HG02870 (cell line): ENCODE measurements around the gene CYB5R4.
"Not testable (repeated sequence)": the region's sequence is repeated elsewhere in the genome, so short reads cannot be mapped to it uniquely, and the experiment has no call there.

Experiments
- ATAC-seq: cut with Tn5 transposase; IDR thresholded peaks from one replicate; pipeline ENCODE4 v1.9.1; 2021; ENCODE audit warnings: mild to moderate bottlenecking, moderate library complexity; ENCODE audit not compliant: unreplicated experiment

CYB5R4 gene

GRCh38 chr6:83862776-83863471 lies 3.4 kb downstream of the CYB5R4 start:
- ATAC-seq: no peak

GRCh38 chr6:83867043-83867442 lies 7.6 kb downstream of the CYB5R4 start:
- ATAC-seq: no peak

- no peak for ATAC-seq
Measured at GRCh38 chr6:83867527-83868161, 8.2 kb downstream of the CYB5R4 start.

- ATAC-seq: no peak
Measured at GRCh38 chr6:83868639-83869038, 9.2 kb downstream of the CYB5R4 start.

GRCh38 chr6:83870649-83871048 lies 11.2 kb downstream of the CYB5R4 start:
- ATAC-seq: no peak

- ATAC-seq: no peak
Measured at GRCh38 chr6:83872386-83873118, 13.1 kb downstream of the CYB5R4 start.

- no peak for ATAC-seq
Measured at GRCh38 chr6:83873869-83874268, 14.4 kb downstream of the CYB5R4 start.

GRCh38 chr6:83875843-83876242 lies 16.4 kb downstream of the CYB5R4 start:
- no peak for ATAC-seq

GRCh38 chr6:83878902-83879644 lies 19.6 kb downstream of the CYB5R4 start:
- ATAC-seq: peak; percentile 49

GRCh38 chr6:83879746-83880145 lies 20.3 kb downstream of the CYB5R4 start:
- ATAC-seq: no peak

- ATAC-seq: no peak
Measured at GRCh38 chr6:83883240-83883639, 23.8 kb downstream of the CYB5R4 start.

GRCh38 chr6:83884523-83884922 lies 25.0 kb downstream of the CYB5R4 start:
- ATAC-seq: peak; percentile 75

- no peak for ATAC-seq
Measured at GRCh38 chr6:83885984-83886383, 26.5 kb downstream of the CYB5R4 start.

- ATAC-seq: no peak
Measured at GRCh38 chr6:83889621-83890020, 30.1 kb downstream of the CYB5R4 start.

GRCh38 chr6:83890520-83890919 lies 31.0 kb downstream of the CYB5R4 start:
- no peak for ATAC-seq

GRCh38 chr6:83891586-83891985 lies 32.1 kb downstream of the CYB5R4 start:
- ATAC-seq: no peak

- no peak for ATAC-seq
Measured at GRCh38 chr6:83893024-83893423, 33.5 kb downstream of the CYB5R4 start.

GRCh38 chr6:83897094-83897493 lies 37.6 kb downstream of the CYB5R4 start:
- ATAC-seq: not testable (repeated sequence)

- no peak for ATAC-seq
Measured at GRCh38 chr6:83901624-83902023, 42.1 kb downstream of the CYB5R4 start.

GRCh38 chr6:83904395-83904794 lies 44.9 kb downstream of the CYB5R4 start:
- no peak for ATAC-seq

- ATAC-seq: no peak
Measured at GRCh38 chr6:83905648-83906047, 46.2 kb downstream of the CYB5R4 start.
